Liver (tissue), 3 donors: Measurements from ENCODE around the gene ATF6B.

ENCODE experiments used
- ATF3 ChIP-seq: IDR thresholded peaks from 2 replicates; pipeline ENCODE4 v1.6.1; 2016; ENCODE audit warnings: antibody characterized with exemption
- CTCF ChIP-seq: fragments of 150-350 bp; IDR thresholded peaks from 2 replicates; pipeline ENCODE4 v1.5.1; 2017; ENCODE audit warnings: improper control_type of control experiment, low read depth, low read length; ENCODE audit not compliant: missing input control
- EGR1 ChIP-seq, 2 donors: IDR thresholded peaks; 2 replicates each; pipeline ENCODE4 v1.6.1; 2016 to 2018; ENCODE audit warnings: antibody characterized with exemption in 2 of 2, low read depth in 2 of 2
- FOXA1 ChIP-seq: IDR thresholded peaks from 2 replicates; pipeline ENCODE4 v1.6.1; 2016; ENCODE audit warnings: antibody characterized with exemption
- YY1 ChIP-seq: IDR thresholded peaks from 2 replicates; pipeline ENCODE4 v1.6.1; 2016; ENCODE audit warnings: antibody characterized with exemption, mild to moderate bottlenecking
- donor health status: healthy.
- donor health status: healthy.

GRCh38 chr6:32108094-32108627, 19.9 kb downstream of the ATF6B start:
- no peak for TF ChIP-seq CTCF
- no peak for TF ChIP-seq YY1
- no peak for TF ChIP-seq EGR1 (IDR thresholded peaks at IDR 0.05; ENCODE audit: low read depth in 2 of 2)
- no peak for TF ChIP-seq FOXA1
- TF ChIP-seq ATF3 = no peak
